Osteoblast (primary cell): ENCODE results near the gene EPHA10. TPM values are rescaled to one million over a fixed set of nuclear protein-coding genes. Genes with fewer than 3 reads are reported as not detected.

Experiments
- DNase-seq: peaks from one replicate; pipeline ENCODE4 v3.0.0; 2011; ENCODE audit warnings: low spot score, mixed read lengths; ENCODE audit not compliant: insufficient read length; ENCODE audit errors: missing footprints
- H2AFZ ChIP-seq: 2 replicates; pipeline ENCODE4 v1.6.0; 2011; ENCODE audit warnings: mild to moderate bottlenecking, low read length
- H3K27ac ChIP-seq: 2 replicates; pipeline ENCODE4 v1.5.1; 2011; ENCODE audit warnings: mild to moderate bottlenecking, low read depth, low read length, moderate library complexity
- H3K27me3 ChIP-seq: 2 replicates; pipeline ENCODE4 v1.6.0; 2012; ENCODE audit warnings: mild to moderate bottlenecking, control low read depth, inconsistent platforms, low read length, moderate library complexity; ENCODE audit not compliant: insufficient read depth
- H3K36me3 ChIP-seq: 2 replicates; pipeline ENCODE4 v1.5.1; 2011; ENCODE audit warnings: mild to moderate bottlenecking, low read length, control low read depth, moderate library complexity; ENCODE audit not compliant: insufficient read depth
- H3K4me1 ChIP-seq: 2 replicates; pipeline ENCODE4 v1.5.1; 2011; ENCODE audit warnings: mild to moderate bottlenecking, low read length, control low read depth, moderate library complexity; ENCODE audit not compliant: insufficient read depth
- H3K4me2 ChIP-seq: 2 replicates; pipeline ENCODE4 v1.6.0; 2011; ENCODE audit warnings: mild to moderate bottlenecking, low read length; ENCODE audit not compliant: insufficient read depth
- H3K4me3 ChIP-seq: fragments of 200-600 bp; sonication (generic); 3 replicates; pipeline ENCODE4 v1.5.1; 2012; ENCODE audit warnings: mild to moderate bottlenecking, low read length, inconsistent platforms; ENCODE audit not compliant: insufficient read depth
- H3K79me2 ChIP-seq: 2 replicates; pipeline ENCODE4 v1.6.0; 2012; ENCODE audit warnings: mild to moderate bottlenecking, low read length, control low read depth, inconsistent platforms; ENCODE audit not compliant: insufficient read depth
- H3K9me3 ChIP-seq: 2 replicates; pipeline ENCODE4 v1.5.1; 2011; ENCODE audit warnings: low read depth, low read length, control low read depth
- H4K20me1 ChIP-seq: 2 replicates; pipeline ENCODE4 v1.6.0; 2012; ENCODE audit warnings: mild to moderate bottlenecking, low read length, control low read depth; ENCODE audit not compliant: insufficient read depth
- CTCF ChIP-seq: IDR thresholded peaks from 2 replicates; pipeline ENCODE4 v1.5.1; 2011; ENCODE audit warnings: mild to moderate bottlenecking, low read depth, low read length, moderate library complexity; ENCODE audit errors: extremely low read depth
- total RNA-seq: library from RNA; depleted of rRNA; stranded (reverse); fragments of >200 nt; gene quantifications from 2 replicates; pipeline ENCODE4 v1.2.3, GENCODE V29; 2012

Gene EPHA10
- total RNA-seq, 1 donor, result not detected

- H3K27me3 ChIP-seq, result peaks cover 11% of the 10 kb centered on the region
Observed at GRCh38 chr1:37718181-37718900, 46.6 kb downstream of the EPHA10 start.

GRCh38 chr1:37717631-37718030, 47.3 kb downstream of the EPHA10 start:
- TF ChIP-seq CTCF, result no peak
- no peaks in the 10 kb centered on the region for H3K36me3 ChIP-seq
- no peaks in the 10 kb centered on the region for H3K79me2 ChIP-seq
- no peak overlapping the region for H3K4me2 ChIP-seq
- H4K20me1 ChIP-seq, result no peaks in the 10 kb centered on the region
- DNase-seq, result peak; percentile 62
- no peak overlapping the region for H3K4me3 ChIP-seq
- no peaks in the 10 kb centered on the region for H3K9me3 ChIP-seq
- no peak overlapping the region for H2AFZ ChIP-seq
- H3K27ac ChIP-seq, result no peak overlapping the region
- no peaks in the 10 kb centered on the region for H3K4me1 ChIP-seq
- peaks cover 7% of the 10 kb centered on the region for H3K27me3 ChIP-seq

More at GRCh38 chr1:37718181-37718900, 46.6 kb downstream of the EPHA10 start:
- Histone ChIP-seq H3K9me3 (no peaks in the 10 kb centered on the region), H3K27ac (no peak overlapping the region), H3K79me2 (no peaks in the 10 kb centered on the region), H3K4me3 (no peak overlapping the region), H4K20me1 (no peaks in the 10 kb centered on the region), H3K36me3 (no peaks in the 10 kb centered on the region), H3K4me1 (peaks cover 5% of the 10 kb centered on the region), H3K4me2 (no peak overlapping the region), H2AFZ (no peak overlapping the region)
- DNase-seq, result peak; percentile 58
- TF ChIP-seq CTCF, result no peak

- no peak overlapping the region for H2AFZ ChIP-seq
- H3K27me3 ChIP-seq, result peaks cover under 1% of the 10 kb centered on the region
- no peaks in the 10 kb centered on the region for H4K20me1 ChIP-seq
- no peaks in the 10 kb centered on the region for H3K4me1 ChIP-seq
- H3K27ac ChIP-seq, result no peak overlapping the region
- H3K36me3 ChIP-seq, result no peaks in the 10 kb centered on the region
- H3K79me2 ChIP-seq, result no peaks in the 10 kb centered on the region
- DNase-seq, result peak; percentile 26
- TF ChIP-seq CTCF, result no peak
- H3K9me3 ChIP-seq, result no peaks in the 10 kb centered on the region
- H3K4me2 ChIP-seq, result no peak overlapping the region
- H3K4me3 ChIP-seq, result no peak overlapping the region
Observed at GRCh38 chr1:37716321-37716720, 48.6 kb downstream of the EPHA10 start.

GRCh38 chr1:37714689-37715088, 50.2 kb downstream of the EPHA10 start:
- Histone ChIP-seq H3K27ac (no peak overlapping the region), H2AFZ (no peak overlapping the region), H3K4me1 (no peaks in the 10 kb centered on the region), H3K27me3 (no peaks in the 10 kb centered on the region), H3K4me3 (no peak overlapping the region), H3K9me3 (no peaks in the 10 kb centered on the region), H3K36me3 (peaks cover 5% of the 10 kb centered on the region), H3K79me2 (no peaks in the 10 kb centered on the region), H4K20me1 (no peaks in the 10 kb centered on the region), H3K4me2 (no peak overlapping the region)
- TF ChIP-seq CTCF, result no peak
- DNase-seq, result no peak
